H9 (cell line): ENCODE measurements around the gene ROBO1. TPM values are rescaled to one million over a fixed set of nuclear protein-coding genes. Genes with fewer than 3 reads are reported as not detected.

Source experiments
- DNase-seq: peaks from one replicate; pipeline ENCODE4 v3.0.0-alpha.2; 2017
- H2AFZ ChIP-seq: one replicate; pipeline ENCODE4 v1.6.1; 2013; ENCODE audit warnings: mild to moderate bottlenecking, low read length, control low read depth, moderate library complexity
- H2AK5ac ChIP-seq: 2 replicates; pipeline ENCODE4 v1.6.1; 2013; ENCODE audit warnings: low read length, control low read depth, mixed read lengths; ENCODE audit not compliant: insufficient read length
- H2BK120ac ChIP-seq: one replicate; pipeline ENCODE4 v1.6.1; 2013; ENCODE audit warnings: low read depth, mild to moderate bottlenecking, low read length, control low read depth, inconsistent platforms; ENCODE audit not compliant: poor library complexity, severe bottlenecking
- H2BK12ac ChIP-seq: 2 replicates; pipeline ENCODE4 v1.6.1; 2013; ENCODE audit warnings: low read length, control low read depth, mixed read lengths, low read depth; ENCODE audit not compliant: insufficient read length
- H2BK15ac ChIP-seq: 2 replicates; pipeline ENCODE4 v1.6.1; 2013; ENCODE audit warnings: low read depth, low read length, control low read depth
- H2BK20ac ChIP-seq: one replicate; pipeline ENCODE4 v1.6.1; 2013; ENCODE audit warnings: low read depth, mild to moderate bottlenecking, low read length, control low read depth, inconsistent platforms; ENCODE audit not compliant: poor library complexity, severe bottlenecking
- H2BK5ac ChIP-seq: 2 replicates; pipeline ENCODE4 v1.6.1; 2013; ENCODE audit warnings: low read length, control low read depth, mixed read lengths; ENCODE audit not compliant: insufficient read length
- H3K14ac ChIP-seq: 2 replicates; pipeline ENCODE4 v1.6.1; 2013; ENCODE audit warnings: low read length, control low read depth; ENCODE audit not compliant: insufficient read depth
- H3K18ac ChIP-seq: 2 replicates; pipeline ENCODE4 v1.6.1; 2013; ENCODE audit warnings: low read depth, mild to moderate bottlenecking, mixed read lengths, low read length, control low read depth; ENCODE audit not compliant: insufficient read length
- H3K23ac ChIP-seq: 2 replicates; pipeline ENCODE4 v1.6.1; 2013; ENCODE audit warnings: low read length, control low read depth, mixed read lengths, low read depth; ENCODE audit not compliant: insufficient read length
- H3K23me2 ChIP-seq: 2 replicates; pipeline ENCODE4 v1.6.1; 2013; ENCODE audit warnings: low read depth, mild to moderate bottlenecking, mixed read lengths, low read length, control low read depth; ENCODE audit not compliant: insufficient read length, poor library complexity, severe bottlenecking
- H3K27ac ChIP-seq: 2 replicates; pipeline ENCODE4 v1.5.1; 2013; ENCODE audit warnings: low read length, control low read depth, mixed read lengths, low read depth; ENCODE audit not compliant: insufficient read length
- H3K27me3 ChIP-seq: 2 replicates; pipeline ENCODE4 v1.6.1; 2013; ENCODE audit warnings: low read length, control low read depth, inconsistent platforms; ENCODE audit not compliant: insufficient read depth
- H3K4ac ChIP-seq: 2 replicates; pipeline ENCODE4 v1.6.1; 2013; ENCODE audit warnings: low read depth, mild to moderate bottlenecking, control low read depth, inconsistent platforms, low read length, moderate library complexity
- H3K4me1 ChIP-seq: 2 replicates; pipeline ENCODE4 v1.6.1; 2013; ENCODE audit warnings: low read length, control low read depth, inconsistent platforms; ENCODE audit not compliant: insufficient read depth
- H3K4me2 ChIP-seq: 2 replicates; pipeline ENCODE4 v1.6.1; 2013; ENCODE audit warnings: low read length, control low read depth, mixed read lengths; ENCODE audit not compliant: insufficient read length, insufficient read depth
- H3K56ac ChIP-seq: 2 replicates; pipeline ENCODE4 v1.6.1; 2013; ENCODE audit warnings: low read depth, mild to moderate bottlenecking, mixed read lengths, low read length, control low read depth; ENCODE audit not compliant: insufficient read length
- H3K79me1 ChIP-seq: 2 replicates; pipeline ENCODE4 v1.6.1; 2013; ENCODE audit warnings: low read depth, mild to moderate bottlenecking, moderate library complexity, low read length, control low read depth, inconsistent platforms; ENCODE audit not compliant: insufficient read depth, poor library complexity, severe bottlenecking
- H3K79me2 ChIP-seq: 2 replicates; pipeline ENCODE4 v1.6.1; 2013; ENCODE audit warnings: low read length, control low read depth, inconsistent platforms; ENCODE audit not compliant: insufficient read depth
- H3K9ac ChIP-seq: 2 replicates; pipeline ENCODE4 v1.6.1; 2013; ENCODE audit warnings: low read length, control low read depth, mixed read lengths; ENCODE audit not compliant: insufficient read length; ENCODE audit errors: extremely low read depth
- H3K9me3 ChIP-seq: one replicate; pipeline ENCODE4 v1.6.1; 2013; ENCODE audit warnings: low read depth, low read length, inconsistent platforms; ENCODE audit not compliant: control insufficient read depth
- H3T11ph ChIP-seq: one replicate; pipeline ENCODE4 v1.6.1; 2013; ENCODE audit warnings: mild to moderate bottlenecking, low read length, control low read depth, inconsistent platforms
- H4K20me1 ChIP-seq: one replicate; pipeline ENCODE4 v1.6.1; 2013; ENCODE audit not compliant: control insufficient read depth, insufficient read length, insufficient read depth
- H4K5ac ChIP-seq: 2 replicates; pipeline ENCODE4 v1.6.1; 2013; ENCODE audit warnings: low read depth, mild to moderate bottlenecking, mixed read lengths, low read length, control low read depth; ENCODE audit not compliant: insufficient read length
- H4K8ac ChIP-seq: replicated peaks from 2 replicates; pipeline ENCODE4 v1.6.1; 2013; ENCODE audit warnings: low read length, control low read depth, mixed read lengths, low read depth; ENCODE audit not compliant: insufficient read length
- H4K91ac ChIP-seq: 2 replicates; pipeline ENCODE4 v1.6.1; 2013; ENCODE audit warnings: low read depth, mild to moderate bottlenecking, moderate library complexity, mixed read lengths, low read length, control low read depth; ENCODE audit not compliant: insufficient read length
- H3K27ac Mint-ChIP-seq, 3 experiments: 2 replicates in 2 of 3; 3 replicates in 1 of 3; pipeline ENCODE4 v1.8.0; 2020 to 2021; ENCODE audit warnings: mixed read lengths in 3 of 3, mild to moderate bottlenecking in 1 of 3, moderate library complexity in 1 of 3
- H3K27me3 Mint-ChIP-seq: 2 replicates; pipeline ENCODE4 v1.8.0; 2021; ENCODE audit warnings: low read depth, mild to moderate bottlenecking, moderate library complexity, mixed read lengths
- H3K36me3 Mint-ChIP-seq, 3 experiments: 2 replicates in 2 of 3; 3 replicates in 1 of 3; pipeline ENCODE4 v1.8.0; 2020 to 2021; ENCODE audit warnings: low read depth in 3 of 3, mixed read lengths in 3 of 3; ENCODE audit not compliant: insufficient read depth in 1 of 3
- H3K4me1 Mint-ChIP-seq, 2 experiments: 2 replicates each; pipeline ENCODE4 v1.8.0; 2020; ENCODE audit warnings: mixed read lengths in 2 of 2
- H3K4me3 Mint-ChIP-seq, 2 experiments: 2 replicates in 1 of 2; 3 replicates in 1 of 2; pipeline ENCODE4 v1.8.0; 2020 to 2021; ENCODE audit warnings: mild to moderate bottlenecking in 2 of 2, mixed read lengths in 2 of 2, moderate library complexity in 1 of 2
- H3K9me3 Mint-ChIP-seq, 2 experiments: 2 replicates in 1 of 2; 3 replicates in 1 of 2; pipeline ENCODE4 v1.8.0; 2020; ENCODE audit warnings: mild to moderate bottlenecking in 2 of 2, mixed read lengths in 2 of 2, moderate library complexity in 1 of 2
- CTCF ChIP-seq: fragments of 200-600 bp; sonication (generic); conservative IDR thresholded peaks from 3 replicates; pipeline ENCODE4 v1.8.0; 2021; ENCODE audit warnings: antibody characterized with exemption, mild to moderate bottlenecking
- WGBS: extraction: QIAGEN DNeasy Blood & Tissue Kit; methylation state at CpG from one replicate; pipeline ENCODE4 v1.1.7; 2013; ENCODE audit warnings: missing lambda C conversion rate, low lambda C conversion rate, mixed read lengths; ENCODE audit not compliant: insufficient read length; ENCODE audit errors: extremely low coverage; 5-methylcytosine and 5-hydroxymethylcytosine counted together
- total RNA-seq: library from RNA; stranded (reverse); gene quantifications from 2 replicates; pipeline ENCODE4 v1.2.1, GENCODE V29; 2021

The ROBO1 gene
- total RNA-seq, 1 experiment from 2014 or later = 62.7 TPM

DNA sequence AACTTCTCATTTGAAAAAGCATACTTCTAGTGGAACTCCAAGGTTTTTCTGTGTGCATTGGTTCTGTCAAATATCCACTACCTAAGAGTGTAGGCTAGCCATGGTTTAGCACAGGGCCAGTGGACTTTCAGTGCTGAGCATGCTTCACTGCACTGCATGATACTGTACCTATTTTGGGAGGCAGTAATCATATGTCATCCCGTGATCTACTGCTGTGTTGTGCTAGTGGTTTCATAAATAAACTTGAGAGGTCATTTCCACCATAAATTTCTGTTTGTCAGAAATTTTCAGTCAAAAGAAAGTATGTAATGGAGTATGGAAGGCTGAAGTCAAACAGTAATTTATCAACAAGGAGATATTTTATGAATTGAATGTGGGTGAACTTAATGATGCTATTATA, 203.6 kb downstream of the ROBO1 start:
- no peak overlapping the region for H4K5ac ChIP-seq
- H4K8ac ChIP-seq = no peak overlapping the region
- no peak overlapping the region for H2BK5ac ChIP-seq
- Mint-ChIP-seq H3K4me3 (no peak overlapping the region), H3K27me3 (no peaks in the 10 kb centered on the region), H3K4me1 (no peaks in the 10 kb centered on the region), H3K9me3 (no peaks in the 10 kb centered on the region), H3K36me3 (no peaks in the 10 kb centered on the region), H3K27ac (no peak overlapping the region)
- H3K79me2 ChIP-seq = no peaks in the 10 kb centered on the region
- no peak overlapping the region for H3K18ac ChIP-seq
- H3T11ph ChIP-seq = no peak overlapping the region
- no peak overlapping the region for H2AK5ac ChIP-seq
- H3K27me3 ChIP-seq = no peaks in the 10 kb centered on the region
- no peak overlapping the region for H4K91ac ChIP-seq
- no peaks in the 10 kb centered on the region for H4K20me1 ChIP-seq
- H3K27ac ChIP-seq = no peak overlapping the region
- no peak overlapping the region for H2BK120ac ChIP-seq
- no peaks in the 10 kb centered on the region for H3K4me1 ChIP-seq
- DNase-seq = no peak
- no peak overlapping the region for H3K14ac ChIP-seq
- no CpG with 5 or more reads among the region's 1 CpG for WGBS
- H3K9me3 ChIP-seq = no peaks in the 10 kb centered on the region
- H3K23ac ChIP-seq = no peak overlapping the region
- H2BK15ac ChIP-seq = no peak overlapping the region
- H3K9ac ChIP-seq = no peak overlapping the region
- H3K79me1 ChIP-seq = no peaks in the 10 kb centered on the region
- H3K4me2 ChIP-seq = no peak overlapping the region
- TF ChIP-seq CTCF = no peak
- H3K23me2 ChIP-seq = no peaks in the 10 kb centered on the region
- H3K56ac ChIP-seq = no peak overlapping the region
- H2AFZ ChIP-seq = no peak overlapping the region
- no peak overlapping the region for H2BK12ac ChIP-seq
- H2BK20ac ChIP-seq = no peak overlapping the region
- no peak overlapping the region for H3K4ac ChIP-seq
